ENCODE data around the gene RHBDL3. TPM values are rescaled to one million over a fixed set of nuclear protein-coding genes. Genes with fewer than 3 reads are reported as not detected.

Gene RHBDL3
- total and polyA plus RNA-seq, 2 experiments from 2014 or later: 0.28 to 0.70 TPM

DNA sequence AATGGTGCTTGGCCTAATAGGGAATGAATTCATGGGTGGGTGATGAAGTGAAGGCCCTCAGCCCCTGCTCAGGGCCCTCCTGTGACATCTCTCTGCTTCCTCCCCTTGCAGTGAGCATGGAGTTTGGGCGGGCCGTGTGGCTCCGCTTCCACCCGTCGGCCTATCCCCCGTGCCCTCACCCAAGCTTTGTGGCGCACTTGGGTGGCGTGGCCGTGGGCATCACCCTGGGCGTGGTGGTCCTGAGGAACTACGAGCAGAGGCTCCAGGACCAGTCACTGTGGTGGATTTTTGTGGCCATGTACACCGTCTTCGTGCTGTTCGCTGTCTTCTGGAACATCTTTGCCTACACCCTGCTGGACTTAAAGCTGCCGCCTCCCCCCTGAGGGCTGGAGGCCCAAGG lies 55.2 kb downstream of the RHBDL3 start:
- Histone ChIP-seq H3K36me3 (replicated peaks; ENCODE audit: insufficient read depth, low read depth) (no peaks in the 10 kb centered on the region), H4K20me1 (ENCODE audit: insufficient read depth, poor library complexity, severe bottlenecking) (no peaks in the 10 kb centered on the region), H3K4me3 (no peak overlapping the region), H3K4me2 (no peak overlapping the region), H3K27ac (no peak overlapping the region), H2AFZ (no peak overlapping the region), H3K79me2 (no peaks in the 10 kb centered on the region), H3K27me3 (peaks cover 2% of the 10 kb centered on the region), H3K9me3 (ENCODE audit: low read depth) (no peaks in the 10 kb centered on the region), H3K4me1 (ENCODE audit: insufficient read depth) (no peaks in the 10 kb centered on the region), H3K9me2 (replicated peaks; ENCODE audit: insufficient read depth) (no peaks in the 10 kb centered on the region)
- TF ChIP-seq, protein P1, sequence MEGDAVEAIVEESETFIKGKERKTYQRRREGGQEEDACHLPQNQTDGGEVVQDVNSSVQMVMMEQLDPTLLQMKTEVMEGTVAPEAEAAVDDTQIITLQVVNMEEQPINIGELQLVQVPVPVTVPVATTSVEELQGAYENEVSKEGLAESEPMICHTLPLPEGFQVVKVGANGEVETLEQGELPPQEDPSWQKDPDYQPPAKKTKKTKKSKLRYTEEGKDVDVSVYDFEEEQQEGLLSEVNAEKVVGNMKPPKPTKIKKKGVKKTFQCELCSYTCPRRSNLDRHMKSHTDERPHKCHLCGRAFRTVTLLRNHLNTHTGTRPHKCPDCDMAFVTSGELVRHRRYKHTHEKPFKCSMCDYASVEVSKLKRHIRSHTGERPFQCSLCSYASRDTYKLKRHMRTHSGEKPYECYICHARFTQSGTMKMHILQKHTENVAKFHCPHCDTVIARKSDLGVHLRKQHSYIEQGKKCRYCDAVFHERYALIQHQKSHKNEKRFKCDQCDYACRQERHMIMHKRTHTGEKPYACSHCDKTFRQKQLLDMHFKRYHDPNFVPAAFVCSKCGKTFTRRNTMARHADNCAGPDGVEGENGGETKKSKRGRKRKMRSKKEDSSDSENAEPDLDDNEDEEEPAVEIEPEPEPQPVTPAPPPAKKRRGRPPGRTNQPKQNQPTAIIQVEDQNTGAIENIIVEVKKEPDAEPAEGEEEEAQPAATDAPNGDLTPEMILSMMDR (IDR thresholded peaks at IDR 0.05; ENCODE audit: poor library complexity): no peak
- TF ChIP-seq EZH2phosphoT487 (IDR thresholded peaks at IDR 0.05; ENCODE audit: low read depth, severe bottlenecking, unreplicated experiment) (no peak), EZH2 (IDR thresholded peaks at IDR 0.05; ENCODE audit: borderline replicate concordance) (no peak)
- WGBS (ENCODE audit: low lambda C conversion rate, missing lambda C conversion rate): 94% methylated on average over 14 of the region's 15 CpGs
- no peak for DNase-seq (ENCODE audit: low spot score)

DNA sequence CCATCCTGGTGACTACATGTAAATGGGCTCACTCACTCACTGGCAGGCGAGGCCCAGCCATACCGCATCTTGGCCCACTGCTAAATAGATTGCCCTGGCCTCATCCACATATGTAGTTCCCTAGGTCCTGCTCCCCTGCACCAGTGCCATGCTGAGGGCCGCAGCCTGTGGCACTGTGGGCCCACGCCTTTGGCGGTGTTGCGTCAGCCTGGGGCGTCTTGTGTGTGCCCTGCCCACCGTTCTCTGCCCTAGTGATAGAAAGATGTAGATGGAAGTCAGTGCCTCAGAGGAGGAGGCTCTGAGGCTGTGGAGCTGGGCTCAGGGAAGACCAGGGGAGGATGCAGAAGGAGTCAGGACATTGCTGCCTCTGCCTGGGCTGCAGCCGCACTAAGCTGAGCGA lies 57.4 kb downstream of the RHBDL3 start:
- Histone ChIP-seq H3K4me2 (no peak overlapping the region), H4K20me1 (ENCODE audit: insufficient read depth, poor library complexity, severe bottlenecking) (no peaks in the 10 kb centered on the region), H3K4me3 (no peak overlapping the region), H3K4me1 (ENCODE audit: insufficient read depth) (no peaks in the 10 kb centered on the region), H3K36me3 (replicated peaks; ENCODE audit: insufficient read depth, low read depth) (no peaks in the 10 kb centered on the region), H3K9me3 (ENCODE audit: low read depth) (no peaks in the 10 kb centered on the region), H3K27me3 (no peaks in the 10 kb centered on the region), H3K79me2 (no peaks in the 10 kb centered on the region), H2AFZ (no peak overlapping the region), H3K9me2 (replicated peaks; ENCODE audit: insufficient read depth) (no peaks in the 10 kb centered on the region), H3K27ac (no peak overlapping the region)
- DNase-seq (ENCODE audit: low spot score): no peak
- WGBS (ENCODE audit: low lambda C conversion rate, missing lambda C conversion rate): 97% methylated on average over 10 of the region's 10 CpGs
- no peak for TF ChIP-seq EZH2phosphoT487 (IDR thresholded peaks at IDR 0.05; ENCODE audit: low read depth, severe bottlenecking, unreplicated experiment)
- no peak for TF ChIP-seq EZH2 (IDR thresholded peaks at IDR 0.05; ENCODE audit: borderline replicate concordance)
- TF ChIP-seq, protein P1 (IDR thresholded peaks at IDR 0.05; ENCODE audit: poor library complexity): no peak

DNA sequence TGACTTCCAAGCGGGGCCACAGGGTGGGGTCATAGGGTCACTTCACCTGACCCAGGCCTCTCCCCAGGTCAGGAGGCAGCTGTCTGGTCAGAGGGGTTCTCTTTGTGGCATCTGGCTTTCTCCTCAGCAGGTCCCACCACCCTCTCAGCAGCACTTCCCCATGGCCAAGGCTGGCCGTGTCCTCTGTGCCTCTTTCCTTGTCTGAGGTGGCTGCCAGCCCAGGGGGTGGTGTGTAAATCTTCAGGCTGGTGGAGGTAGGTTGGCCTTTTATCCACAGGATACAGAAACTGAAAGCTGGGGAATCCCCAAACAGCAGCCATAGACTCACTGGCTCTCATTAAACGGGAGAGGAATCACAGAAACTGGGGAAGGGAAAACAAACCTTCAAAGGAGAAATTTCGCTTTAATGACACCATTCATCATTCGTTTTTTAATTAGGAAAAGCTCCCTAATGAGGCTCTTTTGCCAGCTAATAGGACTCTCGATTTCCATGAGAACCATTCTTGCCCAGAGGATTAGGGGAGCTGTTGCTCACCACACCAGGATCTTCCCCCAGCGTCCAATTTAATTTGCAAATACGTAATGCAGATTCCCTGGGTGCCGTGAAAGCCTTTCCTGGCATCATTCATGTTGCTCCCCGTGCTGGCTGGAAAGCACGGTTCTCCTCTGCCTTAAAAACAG lies 58.3 kb downstream of the RHBDL3 start:
- H3K27me3 ChIP-seq: no peaks in the 10 kb centered on the region
- H3K27ac ChIP-seq: no peak overlapping the region
- H2AFZ ChIP-seq: no peak overlapping the region
- no peaks in the 10 kb centered on the region for H3K79me2 ChIP-seq
- no peaks in the 10 kb centered on the region for H3K9me2 ChIP-seq (replicated peaks; ENCODE audit: insufficient read depth)
- no peak overlapping the region for H3K4me2 ChIP-seq
- no peaks in the 10 kb centered on the region for H3K36me3 ChIP-seq (replicated peaks; ENCODE audit: insufficient read depth, low read depth)
- H3K4me1 ChIP-seq (ENCODE audit: insufficient read depth): no peaks in the 10 kb centered on the region
- TF ChIP-seq, protein P1 (IDR thresholded peaks at IDR 0.05; ENCODE audit: poor library complexity): no peak
- TF ChIP-seq EZH2phosphoT487 (IDR thresholded peaks at IDR 0.05; ENCODE audit: low read depth, severe bottlenecking, unreplicated experiment) (no peak), EZH2 (IDR thresholded peaks at IDR 0.05; ENCODE audit: borderline replicate concordance) (no peak)
- no peak for DNase-seq (ENCODE audit: low spot score)
- no peaks in the 10 kb centered on the region for H4K20me1 ChIP-seq (ENCODE audit: insufficient read depth, poor library complexity, severe bottlenecking)
- 54% methylated on average over 11 of the region's 11 CpGs for WGBS (ENCODE audit: low lambda C conversion rate, missing lambda C conversion rate)
- no peak overlapping the region for H3K4me3 ChIP-seq
- no peaks in the 10 kb centered on the region for H3K9me3 ChIP-seq (ENCODE audit: low read depth)

Measured in hepatocyte (in vitro differentiated cells).